ENCODE data around the gene PCBD1.

Gene PCBD1

GRCh38 chr10:70847659-70848360, 40.6 kb downstream of the PCBD1 start:
- Histone ChIP-seq H3K27ac (ENCODE audit: low read depth in 2 of 2, low read length in 2 of 2) (no peak overlapping the region), H3K9me3 (ENCODE audit: control insufficient read depth in 2 of 2, low read length in 2 of 2) (no peaks in the 10 kb centered on the region), H3K36me3 (ENCODE audit: control insufficient read depth in 2 of 2, insufficient read depth in 2 of 2, low read length in 2 of 2) (peaks cover 7 to 11% of the 10 kb centered on the region in 2 donors), H3K9ac (ENCODE audit: low read depth in 1 of 2, low read length in 2 of 2) (no peak overlapping the region), H3K4me3 (ENCODE audit: low read length in 2 of 2) (no peak overlapping the region), H3K27me3 (ENCODE audit: control insufficient read depth in 2 of 2, insufficient read depth in 2 of 2, low read length in 2 of 2) (no peaks in the 10 kb centered on the region), H3K4me1 (ENCODE audit: control insufficient read depth in 2 of 2, insufficient read depth in 2 of 2, low read length in 2 of 2) (peaks cover 29 to 38% of the 10 kb centered on the region in 2 donors)

DNA sequence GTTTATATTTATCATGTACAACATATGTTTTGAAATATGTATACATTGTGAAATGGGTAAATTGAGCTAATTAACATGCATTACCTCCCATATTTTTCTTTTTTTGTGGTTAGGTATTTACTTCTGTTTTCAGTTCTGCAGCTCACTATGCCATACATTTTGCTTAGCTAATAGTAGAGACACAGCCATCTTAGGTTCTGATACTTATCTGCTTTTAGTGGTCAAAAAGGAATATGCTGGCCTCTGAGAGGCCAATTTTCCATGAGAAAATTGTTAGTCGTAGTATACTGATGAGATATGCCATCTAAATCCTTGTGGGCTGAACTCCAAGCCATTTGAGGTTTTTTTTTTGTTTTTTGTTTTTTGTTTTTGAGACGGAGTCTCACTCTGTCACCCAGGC, 41.6 kb downstream of the PCBD1 start:
- Histone ChIP-seq H3K4me3 (ENCODE audit: low read length in 2 of 2) (no peak overlapping the region), H3K27me3 (ENCODE audit: control insufficient read depth in 2 of 2, insufficient read depth in 2 of 2, low read length in 2 of 2) (no peaks in the 10 kb centered on the region), H3K36me3 (ENCODE audit: control insufficient read depth in 2 of 2, insufficient read depth in 2 of 2, low read length in 2 of 2) (peaks cover 5 to 10% of the 10 kb centered on the region in 2 donors), H3K27ac (ENCODE audit: low read depth in 2 of 2, low read length in 2 of 2) (no peak overlapping the region), H3K9me3 (ENCODE audit: control insufficient read depth in 2 of 2, low read length in 2 of 2) (no peaks in the 10 kb centered on the region), H3K4me1 (ENCODE audit: control insufficient read depth in 2 of 2, insufficient read depth in 2 of 2, low read length in 2 of 2) (peaks cover 23 to 28% of the 10 kb centered on the region in 2 donors), H3K9ac (ENCODE audit: low read depth in 1 of 2, low read length in 2 of 2) (no peak overlapping the region)

GRCh38 chr10:70845816-70846215, 42.5 kb downstream of the PCBD1 start:
- Histone ChIP-seq H3K36me3 (ENCODE audit: control insufficient read depth in 2 of 2, insufficient read depth in 2 of 2, low read length in 2 of 2) (peaks cover 0 to 7% of the 10 kb centered on the region in 2 donors), H3K27ac (ENCODE audit: low read depth in 2 of 2, low read length in 2 of 2) (no peak overlapping the region), H3K9ac (ENCODE audit: low read depth in 1 of 2, low read length in 2 of 2) (no peak overlapping the region), H3K9me3 (ENCODE audit: control insufficient read depth in 2 of 2, low read length in 2 of 2) (no peaks in the 10 kb centered on the region), H3K27me3 (ENCODE audit: control insufficient read depth in 2 of 2, insufficient read depth in 2 of 2, low read length in 2 of 2) (no peaks in the 10 kb centered on the region), H3K4me3 (ENCODE audit: low read length in 2 of 2) (no peak overlapping the region), H3K4me1 (ENCODE audit: control insufficient read depth in 2 of 2, insufficient read depth in 2 of 2, low read length in 2 of 2) (peaks cover 21 to 25% of the 10 kb centered on the region in 2 donors)

GRCh38 chr10:70845256-70845655, 43.1 kb downstream of the PCBD1 start:
- Histone ChIP-seq H3K36me3 (ENCODE audit: control insufficient read depth in 2 of 2, insufficient read depth in 2 of 2, low read length in 2 of 2) (peaks cover 0 to 6% of the 10 kb centered on the region in 2 donors), H3K9me3 (ENCODE audit: control insufficient read depth in 2 of 2, low read length in 2 of 2) (no peaks in the 10 kb centered on the region), H3K4me1 (ENCODE audit: control insufficient read depth in 2 of 2, insufficient read depth in 2 of 2, low read length in 2 of 2) (peaks cover 21 to 25% of the 10 kb centered on the region in 2 donors), H3K27ac (ENCODE audit: low read depth in 2 of 2, low read length in 2 of 2) (no peak overlapping the region), H3K27me3 (ENCODE audit: control insufficient read depth in 2 of 2, insufficient read depth in 2 of 2, low read length in 2 of 2) (no peaks in the 10 kb centered on the region), H3K9ac (ENCODE audit: low read depth in 1 of 2, low read length in 2 of 2) (no peak overlapping the region), H3K4me3 (ENCODE audit: low read length in 2 of 2) (no peak overlapping the region)

- H3K9ac ChIP-seq (ENCODE audit: low read depth in 1 of 2, low read length in 2 of 2), result no peak overlapping the region
- H3K9me3 ChIP-seq (ENCODE audit: control insufficient read depth in 2 of 2, low read length in 2 of 2), result no peaks in the 10 kb centered on the region
- H3K4me1 ChIP-seq (ENCODE audit: control insufficient read depth in 2 of 2, insufficient read depth in 2 of 2, low read length in 2 of 2), result peaks cover 21 to 25% of the 10 kb centered on the region in 2 donors
- H3K4me3 ChIP-seq (ENCODE audit: low read length in 2 of 2), result no peak overlapping the region
- peaks cover 0 to 4% of the 10 kb centered on the region in 2 donors for H3K36me3 ChIP-seq (ENCODE audit: control insufficient read depth in 2 of 2, insufficient read depth in 2 of 2, low read length in 2 of 2)
- H3K27ac ChIP-seq (ENCODE audit: low read depth in 2 of 2, low read length in 2 of 2), result peak overlapping the region; percentile 36 to 43
- no peaks in the 10 kb centered on the region for H3K27me3 ChIP-seq (ENCODE audit: control insufficient read depth in 2 of 2, insufficient read depth in 2 of 2, low read length in 2 of 2)
These were observed 44.4 kb downstream of the PCBD1 start for GRCh38 chr10:70843776-70844489.

- Histone ChIP-seq H3K27ac (ENCODE audit: low read depth in 2 of 2, low read length in 2 of 2) (no peak overlapping the region), H3K4me3 (ENCODE audit: low read length in 2 of 2) (no peak overlapping the region), H3K36me3 (ENCODE audit: control insufficient read depth in 2 of 2, insufficient read depth in 2 of 2, low read length in 2 of 2) (peaks cover 0 to 4% of the 10 kb centered on the region in 2 donors), H3K4me1 (ENCODE audit: control insufficient read depth in 2 of 2, insufficient read depth in 2 of 2, low read length in 2 of 2) (peaks cover 21 to 25% of the 10 kb centered on the region in 2 donors), H3K27me3 (ENCODE audit: control insufficient read depth in 2 of 2, insufficient read depth in 2 of 2, low read length in 2 of 2) (no peaks in the 10 kb centered on the region), H3K9me3 (ENCODE audit: control insufficient read depth in 2 of 2, low read length in 2 of 2) (no peaks in the 10 kb centered on the region), H3K9ac (ENCODE audit: low read depth in 1 of 2, low read length in 2 of 2) (no peak overlapping the region)
These were observed 45.0 kb downstream of the PCBD1 start for GRCh38 chr10:70843333-70843732.

GRCh38 chr10:70840836-70841235, 47.5 kb downstream of the PCBD1 start:
- H3K9ac ChIP-seq (ENCODE audit: low read depth in 1 of 2, low read length in 2 of 2), result no peak overlapping the region
- peaks cover 0 to 5% of the 10 kb centered on the region in 2 donors for H3K9me3 ChIP-seq (ENCODE audit: control insufficient read depth in 2 of 2, low read length in 2 of 2)
- H3K27ac ChIP-seq (ENCODE audit: low read depth in 2 of 2, low read length in 2 of 2), result no peak overlapping the region
- H3K27me3 ChIP-seq (ENCODE audit: control insufficient read depth in 2 of 2, insufficient read depth in 2 of 2, low read length in 2 of 2), result no peaks in the 10 kb centered on the region
- no peak overlapping the region for H3K4me3 ChIP-seq (ENCODE audit: low read length in 2 of 2)
- peaks cover 15 to 22% of the 10 kb centered on the region in 2 donors for H3K4me1 ChIP-seq (ENCODE audit: control insufficient read depth in 2 of 2, insufficient read depth in 2 of 2, low read length in 2 of 2)
- H3K36me3 ChIP-seq (ENCODE audit: control insufficient read depth in 2 of 2, insufficient read depth in 2 of 2, low read length in 2 of 2), result peaks cover 0 to 4% of the 10 kb centered on the region in 2 donors

GRCh38 chr10:70838270-70838805, 50.0 kb downstream of the PCBD1 start:
- Histone ChIP-seq H3K9me3 (ENCODE audit: control insufficient read depth in 2 of 2, low read length in 2 of 2) (peaks cover 0 to 5% of the 10 kb centered on the region in 2 donors), H3K36me3 (ENCODE audit: control insufficient read depth in 2 of 2, insufficient read depth in 2 of 2, low read length in 2 of 2) (no peaks in the 10 kb centered on the region), H3K27ac (ENCODE audit: low read depth in 2 of 2, low read length in 2 of 2) (no peak overlapping the region), H3K9ac (ENCODE audit: low read depth in 1 of 2, low read length in 2 of 2) (no peak overlapping the region), H3K4me1 (ENCODE audit: control insufficient read depth in 2 of 2, insufficient read depth in 2 of 2, low read length in 2 of 2) (peaks cover 2 to 7% of the 10 kb centered on the region in 2 donors), H3K4me3 (ENCODE audit: low read length in 2 of 2) (no peak overlapping the region), H3K27me3 (ENCODE audit: control insufficient read depth in 2 of 2, insufficient read depth in 2 of 2, low read length in 2 of 2) (no peaks in the 10 kb centered on the region)

GRCh38 chr10:70837660-70838059, 50.7 kb downstream of the PCBD1 start:
- H3K36me3 ChIP-seq (ENCODE audit: control insufficient read depth in 2 of 2, insufficient read depth in 2 of 2, low read length in 2 of 2), result no peaks in the 10 kb centered on the region

DNA sequence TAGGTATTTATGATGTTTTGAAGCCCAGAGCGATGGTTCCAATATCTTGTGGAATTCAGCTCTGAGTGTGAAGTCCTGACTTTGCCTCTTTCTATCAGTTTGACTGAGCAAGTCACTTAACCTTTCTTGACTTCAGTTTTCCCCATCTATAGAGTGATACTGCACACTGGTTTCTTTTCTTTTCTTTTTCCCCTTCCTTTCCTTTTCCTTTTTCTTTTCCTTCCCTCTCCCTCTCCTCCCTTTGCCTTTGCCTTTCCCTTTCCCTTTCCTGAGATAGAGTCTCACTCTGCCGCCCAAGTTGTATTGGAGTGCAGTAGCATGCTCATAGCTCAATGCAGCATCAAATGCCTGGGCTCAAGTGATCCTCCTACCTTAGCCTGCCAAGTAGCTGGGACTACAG, 52.0 kb downstream of the PCBD1 start:
- H3K9ac ChIP-seq (ENCODE audit: low read depth in 1 of 2, low read length in 2 of 2), result no peak overlapping the region
- H3K27me3 ChIP-seq (ENCODE audit: control insufficient read depth in 2 of 2, insufficient read depth in 2 of 2, low read length in 2 of 2), result no peaks in the 10 kb centered on the region
- H3K9me3 ChIP-seq (ENCODE audit: control insufficient read depth in 2 of 2, low read length in 2 of 2), result peaks cover 0 to 5% of the 10 kb centered on the region in 2 donors
- no peak overlapping the region for H3K27ac ChIP-seq (ENCODE audit: low read depth in 2 of 2, low read length in 2 of 2)
- no peaks in the 10 kb centered on the region for H3K36me3 ChIP-seq (ENCODE audit: control insufficient read depth in 2 of 2, insufficient read depth in 2 of 2, low read length in 2 of 2)
- peaks cover 5 to 9% of the 10 kb centered on the region in 2 donors for H3K4me1 ChIP-seq (ENCODE audit: control insufficient read depth in 2 of 2, insufficient read depth in 2 of 2, low read length in 2 of 2)
- no peak overlapping the region for H3K4me3 ChIP-seq (ENCODE audit: low read length in 2 of 2)

More at GRCh38 chr10:70837660-70838059, 50.7 kb downstream of the PCBD1 start:
- H3K4me3 ChIP-seq (ENCODE audit: low read length in 2 of 2), result no peak overlapping the region
- no peaks in the 10 kb centered on the region for H3K27me3 ChIP-seq (ENCODE audit: control insufficient read depth in 2 of 2, insufficient read depth in 2 of 2, low read length in 2 of 2)
- H3K9ac ChIP-seq (ENCODE audit: low read depth in 1 of 2, low read length in 2 of 2), result no peak overlapping the region
- H3K4me1 ChIP-seq (ENCODE audit: control insufficient read depth in 2 of 2, insufficient read depth in 2 of 2, low read length in 2 of 2), result peaks cover 0 to 4% of the 10 kb centered on the region in 2 donors
- H3K27ac ChIP-seq (ENCODE audit: low read depth in 2 of 2, low read length in 2 of 2), result no peak overlapping the region
- H3K9me3 ChIP-seq (ENCODE audit: control insufficient read depth in 2 of 2, low read length in 2 of 2), result peaks cover 0 to 5% of the 10 kb centered on the region in 2 donors

All from mucosa of rectum (tissue), 2 donors.